ENCODE data around the gene KCND1.
A peak's percentile ranks its signal among the peaks of the same experiment; 100 is the strongest.

KCND1 gene

GRCh38 chrX:48937054-48937907, 34.4 kb downstream of the KCND1 start:
- DNase-seq = peak; percentile 54

DNA sequence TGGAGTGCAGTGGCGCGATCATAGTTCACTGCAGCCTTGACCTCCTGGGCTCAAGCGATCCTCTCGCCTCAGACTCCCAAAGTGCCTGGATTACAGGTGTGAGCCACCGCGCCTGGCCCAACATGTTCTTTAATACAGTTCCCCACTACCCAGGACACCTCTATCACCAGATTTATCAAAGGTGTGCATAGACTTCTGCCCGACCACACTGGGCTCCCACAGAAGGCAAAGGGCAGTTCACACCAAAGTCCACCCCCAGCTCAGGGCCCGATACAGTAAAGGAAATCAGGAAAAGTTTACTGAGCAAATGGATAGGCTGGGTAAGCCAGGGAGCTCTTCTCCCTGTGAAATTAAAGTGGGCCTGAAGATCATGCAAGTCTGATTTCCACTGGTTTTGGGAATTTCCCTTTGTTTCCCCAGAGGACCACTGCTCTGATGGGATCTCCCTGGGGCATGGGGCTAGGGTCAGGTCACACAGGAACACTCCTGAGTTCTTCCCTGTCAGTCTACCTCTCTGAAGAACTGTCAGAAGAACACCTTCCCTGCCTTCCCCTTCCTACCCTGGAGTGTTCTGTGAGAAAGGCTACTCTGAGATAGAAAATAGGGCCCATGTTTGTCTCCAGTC, 35.1 kb downstream of the KCND1 start:
- no peak for DNase-seq

- no peak for DNase-seq
Measured at GRCh38 chrX:48935301-48935670, 36.4 kb downstream of the KCND1 start.

GRCh38 chrX:48934581-48935300, 36.9 kb downstream of the KCND1 start:
- no peak for DNase-seq

DNA sequence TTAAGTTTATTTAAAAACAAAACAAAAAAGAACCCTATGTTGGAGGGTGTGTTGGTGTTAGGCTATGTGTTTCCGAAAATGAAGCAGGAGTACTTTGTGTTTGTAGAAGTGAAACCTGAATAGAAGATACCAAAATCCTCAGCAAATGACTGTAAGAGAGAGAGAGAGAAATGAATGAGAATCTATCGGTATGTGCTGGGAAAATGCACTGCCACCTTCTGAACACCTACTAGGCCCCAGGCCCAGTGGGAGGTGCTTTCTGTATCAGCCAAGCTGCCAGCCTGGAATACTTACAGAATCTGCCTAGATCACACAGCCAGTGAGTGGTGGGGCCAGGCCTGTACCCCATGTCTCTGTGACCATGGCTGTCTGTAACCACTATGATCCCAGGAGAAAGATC, 37.9 kb downstream of the KCND1 start:
- no peak for DNase-seq

GRCh38 chrX:48927736-48928382, 43.8 kb downstream of the KCND1 start:
- DNase-seq = no peak

DNA sequence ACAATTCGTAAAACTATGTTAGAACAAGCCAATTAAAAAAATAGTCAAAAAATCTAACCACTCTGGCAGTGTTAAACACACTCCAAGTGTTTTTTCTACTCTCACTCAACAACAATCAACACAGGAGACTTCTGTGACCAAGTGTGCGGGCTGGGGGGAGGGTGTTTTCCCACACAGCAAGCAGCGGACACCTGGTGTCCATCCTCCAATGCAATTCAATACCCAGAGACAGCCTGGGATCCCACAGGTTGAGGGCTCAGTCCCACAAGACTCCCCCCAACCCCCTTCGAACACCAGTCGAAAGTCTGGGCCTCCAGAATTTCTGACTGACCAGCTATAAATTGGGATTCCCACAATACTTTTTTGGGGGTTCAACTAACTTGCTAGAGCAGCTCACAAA, 44.5 kb downstream of the KCND1 start:
- DNase-seq = no peak

- DNase-seq = no peak
Measured at GRCh38 chrX:48924270-48924669, 47.4 kb downstream of the KCND1 start.

- DNase-seq = no peak
Measured at GRCh38 chrX:48923771-48924170, 47.9 kb downstream of the KCND1 start.

GRCh38 chrX:48920718-48921104, 50.9 kb downstream of the KCND1 start:
- no peak for DNase-seq

DNA sequence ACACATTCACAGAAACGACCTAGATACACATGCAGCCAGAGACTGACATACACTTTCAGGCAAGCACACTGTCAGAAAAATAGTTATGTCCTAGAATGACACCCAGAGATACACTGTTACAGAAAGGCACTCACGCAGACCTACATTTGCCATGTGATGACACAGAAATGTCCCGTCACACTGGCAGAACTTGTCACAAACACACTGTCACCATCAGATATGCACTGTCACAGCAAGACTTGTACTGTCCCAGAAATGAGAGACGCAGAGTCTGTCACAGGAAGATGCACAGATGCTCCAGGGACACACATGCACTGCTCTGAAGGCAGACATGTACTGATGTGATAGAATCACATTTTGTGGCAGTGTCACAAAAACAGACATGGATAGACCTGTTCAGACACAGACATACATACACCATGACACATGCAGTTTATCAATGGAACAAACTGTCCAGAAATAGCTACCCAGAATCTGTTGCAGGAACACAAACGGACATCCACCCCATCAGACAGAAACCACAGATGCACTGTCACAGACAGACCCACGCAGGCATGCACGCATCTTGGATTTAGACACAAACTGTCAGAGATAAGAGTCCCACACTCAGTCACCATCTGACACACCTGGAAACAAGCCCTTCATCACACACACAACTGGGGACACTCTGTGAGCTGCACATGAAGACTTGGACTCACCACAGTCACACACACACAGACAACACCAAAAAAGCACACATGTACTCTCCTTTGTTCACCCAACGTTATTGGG, 51.5 kb downstream of the KCND1 start:
- no peak for DNase-seq

- no peak for DNase-seq
Measured at GRCh38 chrX:48919360-48919841, 52.2 kb downstream of the KCND1 start.

- DNase-seq = peak; percentile 60
Measured at GRCh38 chrX:48918643-48919340, 52.9 kb downstream of the KCND1 start, which contains the start of gene PIM2. TSS of gene PIM2 (minus strand) at chrX:48919024. CDS start at chrX:48918834, 190 bp downstream.

DNA sequence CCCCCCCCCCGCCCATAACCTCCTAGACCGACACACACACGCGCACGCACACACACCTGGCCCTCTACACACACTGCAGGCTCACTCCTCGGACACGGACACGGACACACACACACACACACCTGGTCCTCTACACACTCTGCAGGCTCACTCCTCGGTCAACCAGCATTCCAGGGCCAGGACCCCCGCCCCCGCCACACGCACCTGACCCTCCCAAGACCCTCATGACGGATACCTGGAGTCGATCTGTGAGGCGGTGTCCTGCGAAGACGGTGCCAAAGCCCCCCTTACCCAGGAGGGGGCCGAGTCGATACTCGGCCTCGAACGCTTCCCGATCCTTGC, 53.4 kb downstream of the KCND1 start:
- DNase-seq = no peak

DNA sequence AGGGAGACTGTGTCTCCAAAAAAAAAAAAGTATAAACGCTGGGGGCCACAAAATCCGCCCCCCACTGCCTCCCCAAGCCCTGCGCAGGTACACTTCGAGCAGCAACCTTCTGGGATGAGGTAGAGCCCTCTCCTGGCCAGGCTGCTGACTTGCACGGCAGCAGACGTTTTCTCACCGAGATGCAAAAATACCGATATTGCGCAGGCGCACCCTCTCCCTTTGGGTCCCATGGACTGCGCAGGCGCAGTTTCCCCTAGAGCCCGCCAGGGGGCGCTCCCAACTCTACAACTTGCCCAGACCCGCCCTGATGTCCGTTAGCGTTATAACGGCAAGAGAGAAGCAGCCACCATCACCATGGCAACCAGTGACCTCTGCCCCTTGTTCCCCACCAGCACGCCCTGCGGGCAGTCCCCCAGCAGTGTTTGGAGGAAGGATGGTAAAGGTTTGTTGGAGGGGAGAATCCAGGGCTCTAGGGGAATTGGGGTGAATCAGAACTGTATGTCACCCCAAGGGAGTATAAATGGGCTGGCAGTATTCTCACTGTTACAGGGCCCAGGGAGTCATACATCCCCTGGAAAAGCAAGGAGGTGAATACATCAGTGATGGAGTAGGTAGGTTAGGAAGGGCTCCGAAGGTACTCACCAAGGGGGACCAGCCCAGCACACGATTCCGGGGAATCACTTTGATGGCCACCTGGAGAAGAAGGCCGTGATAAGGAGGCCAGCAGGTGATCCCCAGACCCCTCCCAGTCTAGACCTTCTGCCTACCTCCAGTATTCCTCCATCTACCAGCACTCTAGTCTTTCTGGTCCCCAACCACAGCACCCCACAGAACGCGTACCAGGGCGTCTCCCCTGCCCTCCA, 54.3 kb downstream of the KCND1 start:
- DNase-seq = peak; percentile 87

DNA sequence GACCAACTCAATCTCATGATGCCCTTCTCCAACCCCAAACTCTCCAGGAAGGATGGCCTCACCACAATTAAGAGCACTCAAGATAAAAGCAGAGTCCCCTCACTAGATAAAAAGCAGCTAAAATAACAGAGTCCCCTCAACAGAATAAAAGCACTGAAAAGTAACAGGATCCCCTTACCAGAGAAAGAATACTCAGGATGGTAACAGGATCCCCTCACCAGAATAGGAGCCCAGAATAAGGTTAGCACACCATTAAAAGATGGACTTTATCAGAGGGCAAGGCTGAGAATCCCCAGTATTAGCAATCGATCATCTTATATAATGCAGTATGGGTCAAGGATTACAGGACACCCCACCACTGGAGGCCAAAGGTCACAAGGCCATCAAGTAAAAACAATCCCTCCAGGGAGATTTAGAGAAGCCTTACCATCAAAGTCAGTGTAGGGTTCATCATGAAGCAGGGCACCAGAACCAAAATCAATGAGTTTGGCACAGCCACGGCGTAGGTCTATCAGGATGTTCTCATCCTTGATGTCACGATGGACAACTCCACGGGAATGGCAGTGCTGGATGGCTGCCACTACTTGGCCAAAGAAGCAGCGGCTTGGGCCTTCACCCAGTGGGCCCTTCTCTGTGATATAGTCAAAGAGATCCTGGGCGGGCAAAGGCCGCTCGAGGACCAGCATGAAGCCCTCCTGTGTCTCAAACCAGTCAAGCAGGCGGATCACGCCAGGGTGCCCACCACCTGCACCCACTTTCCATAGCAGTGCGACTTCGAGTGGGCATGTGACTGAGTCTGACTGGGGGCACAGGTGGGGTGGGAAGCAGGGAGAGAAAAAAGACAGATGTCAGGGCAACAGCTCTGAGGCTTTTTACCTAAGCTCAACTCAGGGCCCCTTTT, 56.8 kb downstream of the KCND1 start:
- DNase-seq = no peak

GRCh38 chrX:48913605-48914366, 57.9 kb downstream of the KCND1 start:
- DNase-seq = no peak

- DNase-seq = peak; percentile 65
Measured at GRCh38 chrX:48911412-48912182, 60.0 kb downstream of the KCND1 start, which contains the start of gene SLC35A2. TSS of gene SLC35A2 (minus strand) at chrX:48911646. CDS start at chrX:48911636, 10 bp downstream.

Measured in fibroblast of skin of scalp (primary cell).